Mucosa of descending colon (tissue), 3 donors: Measurements from ENCODE around the gene PDGFRB. TPM values are rescaled to one million over a fixed set of nuclear protein-coding genes. Genes with fewer than 3 reads are reported as not detected.

Experiments
- ATAC-seq: fragments of 200-7000 bp; cut with Tn5 transposase; one replicate; pipeline ENCODE4 v1.9.1; 2020; ENCODE audit warnings: mild to moderate bottlenecking, moderate library complexity
- DNase-seq, 3 donors: peaks; one replicate each; pipeline ENCODE4 v3.0.0-alpha.2; 2020
- H3K36me3 ChIP-seq: fragments of 200-600 bp; one replicate; pipeline ENCODE4 v1.8.0; 2021; ENCODE audit warnings: low read depth, mild to moderate bottlenecking
- H3K4me1 ChIP-seq: fragments of 200-600 bp; one replicate; pipeline ENCODE4 v1.8.0; 2021; ENCODE audit warnings: low read depth, mild to moderate bottlenecking
- H3K4me3 ChIP-seq: fragments of 200-600 bp; one replicate; pipeline ENCODE4 v1.8.0; 2021; ENCODE audit warnings: mild to moderate bottlenecking
- H3K9me3 ChIP-seq: fragments of 200-600 bp; one replicate; pipeline ENCODE4 v1.8.0; 2021; ENCODE audit warnings: mild to moderate bottlenecking
- CTCF ChIP-seq: fragments of 200-600 bp; IDR thresholded peaks from one replicate; pipeline ENCODE4 v1.8.0; 2022; ENCODE audit warnings: antibody characterized with exemption, mild to moderate bottlenecking
- intact Hi-C, 2 donors: fragments of 100-400 bp; cut with DNase I in 1 of 2; cut with micrococcal nuclease in 1 of 2; formaldehyde crosslinking; loops; one replicate each; pipeline versions ENCODE4 v1.11.0 to v1.11.1; 2022; cut with DNase I, micrococcal nuclease
- total RNA-seq, 3 donors: library from RNA; stranded (reverse); fragmentation: NEBNext Ultra II Directional in 2 of 3; extraction: Animal tissue kit (Norgen Biotek cat#: 25700) in 2 of 3; gene quantifications; one replicate each; pipeline versions ENCODE4 v1.2.1 to v1.2.4, GENCODE V29; 2021 to 2023
- donor health status: DM: no; HTN: no; CAD: no; lungs with moderate emphysema.
- donor health status: DM: no; HTN: no; CAD: no.
- donor health status: DM: no; HTN: yes; CAD: no.

PDGFRB gene
- total RNA-seq, 3 donors from 2014 or later = 13.9 to 61.5 (median 27.1) TPM

GRCh38 chr5:150131461-150131860 lies 24.2 kb downstream of the PDGFRB start:
- no peak for TF ChIP-seq CTCF
- ATAC-seq (no peak), DNase-seq (no peak)
- no peak overlapping the region for H3K4me3 ChIP-seq
- peaks cover 13% of the 10 kb centered on the region for H3K4me1 ChIP-seq
- no peaks in the 10 kb centered on the region for H3K9me3 ChIP-seq
- no peaks in the 10 kb centered on the region for H3K36me3 ChIP-seq
- intact Hi-C loops = loop anchor here in 1 of 2 donors (2.0 kb wide), 1 partner anchor 85 kb away; no protein-coding TSS in a partner anchor

- DNase-seq = no peak
- Histone ChIP-seq H3K4me3 (no peak overlapping the region), H3K36me3 (no peaks in the 10 kb centered on the region), H3K4me1 (peaks cover 13% of the 10 kb centered on the region), H3K9me3 (no peaks in the 10 kb centered on the region)
- intact Hi-C loops = loop anchor here in 1 of 2 donors (2.0 kb wide), 1 partner anchor 86 kb away; no protein-coding TSS in a partner anchor
- no peak for ATAC-seq
- no peak for TF ChIP-seq CTCF
These were observed 25.1 kb downstream of the PDGFRB start for GRCh38 chr5:150130493-150130922.

- peaks cover 13% of the 10 kb centered on the region for H3K4me1 ChIP-seq
- DNase-seq (peak in 2 of 3 donors; percentile 83 to 85), ATAC-seq (peak; percentile 89)
- no peak overlapping the region for H3K4me3 ChIP-seq
- H3K36me3 ChIP-seq = no peaks in the 10 kb centered on the region
- peak; percentile 82 for TF ChIP-seq CTCF
- H3K9me3 ChIP-seq = no peaks in the 10 kb centered on the region
- intact Hi-C loops = loop anchor here (2.0 to 5.0 kb wide), 2 partner anchors 87 to 222 kb away; no protein-coding TSS in a partner anchor
These were observed 25.7 kb downstream of the PDGFRB start for GRCh38 chr5:150129813-150130492.

GRCh38 chr5:150129454-150129812 lies 26.2 kb downstream of the PDGFRB start:
- Histone ChIP-seq H3K36me3 (no peaks in the 10 kb centered on the region), H3K4me1 (peaks cover 13% of the 10 kb centered on the region), H3K4me3 (no peak overlapping the region), H3K9me3 (no peaks in the 10 kb centered on the region)
- no peak for TF ChIP-seq CTCF
- ATAC-seq (no peak), DNase-seq (no peak)
- intact Hi-C loops = loop anchor here in 1 of 2 donors (5.0 kb wide), 1 partner anchor 223 kb away; no protein-coding TSS in a partner anchor

- Histone ChIP-seq H3K9me3 (no peaks in the 10 kb centered on the region), H3K4me3 (no peak overlapping the region), H3K4me1 (peaks cover 13% of the 10 kb centered on the region), H3K36me3 (no peaks in the 10 kb centered on the region)
- DNase-seq (no peak), ATAC-seq (no peak)
- no peak for TF ChIP-seq CTCF
- intact Hi-C loops = loop anchor here in 1 of 2 donors (5.0 kb wide), 1 partner anchor 225 kb away; no protein-coding TSS in a partner anchor
These were observed 28.8 kb downstream of the PDGFRB start for GRCh38 chr5:150126921-150127265.
